ENCODE data around the gene PHF1. TPM values are rescaled to one million over a fixed set of nuclear protein-coding genes. Genes with fewer than 3 reads are reported as not detected.

PHF1 gene
- total RNA-seq, 1 donor: 20.9 TPM

GRCh38 chr6:33410050-33410710 is 634 bp upstream of the PHF1 start:
- peak; percentile 96 for DNase-seq (ENCODE audit: low read depth)
- peak overlapping the region; percentile 76 for H3K4me3 ChIP-seq (ENCODE audit: low read depth, low read length)
- TF ChIP-seq CTCF (IDR thresholded peaks at IDR 0.05; ENCODE audit: insufficient read depth, low read length): no peak

- no peak for DNase-seq (ENCODE audit: low read depth)
- no peak for TF ChIP-seq CTCF (IDR thresholded peaks at IDR 0.05; ENCODE audit: insufficient read depth, low read length)
Observed at GRCh38 chr6:33411632-33412005, 805 bp downstream of the PHF1 start.

GRCh38 chr6:33412140-33413009 is 1.6 kb downstream of the PHF1 start:
- H3K4me3 ChIP-seq (ENCODE audit: low read depth, low read length): peak overlapping the region; percentile 5

More at GRCh38 chr6:33411632-33412005, 805 bp downstream of the PHF1 start:
- peak overlapping the region; percentile 76 for H3K4me3 ChIP-seq (ENCODE audit: low read depth, low read length)

GRCh38 chr6:33413241-33414120 is 2.7 kb downstream of the PHF1 start:
- no peak for DNase-seq (ENCODE audit: low read depth)
- no peak overlapping the region for H3K4me3 ChIP-seq (ENCODE audit: low read depth, low read length)
- no peak for TF ChIP-seq CTCF (IDR thresholded peaks at IDR 0.05; ENCODE audit: insufficient read depth, low read length)

More at GRCh38 chr6:33412140-33413009, 1.6 kb downstream of the PHF1 start:
- no peak for TF ChIP-seq CTCF (IDR thresholded peaks at IDR 0.05; ENCODE audit: insufficient read depth, low read length)
- no peak for DNase-seq (ENCODE audit: low read depth)

- peak; percentile 53 for TF ChIP-seq CTCF (IDR thresholded peaks at IDR 0.05; ENCODE audit: insufficient read depth, low read length)
- DNase-seq (ENCODE audit: low read depth): no peak
- no peak overlapping the region for H3K4me3 ChIP-seq (ENCODE audit: low read depth, low read length)
Observed at GRCh38 chr6:33414592-33415271, 3.9 kb downstream of the PHF1 start.

GRCh38 chr6:33415831-33416230 is 5.0 kb downstream of the PHF1 start:
- TF ChIP-seq CTCF (IDR thresholded peaks at IDR 0.05; ENCODE audit: insufficient read depth, low read length): no peak
- peak overlapping the region; percentile 96 for H3K4me3 ChIP-seq (ENCODE audit: low read depth, low read length)
- no peak for DNase-seq (ENCODE audit: low read depth)

Measured in fibroblast of the aortic adventitia (primary cell).